Measurements from ENCODE around the gene SPN.
A peak's percentile ranks its signal among the peaks of the same experiment; 100 is the strongest.
"Not testable (repeated sequence)": the region's sequence is repeated elsewhere in the genome, so short reads cannot be mapped to it uniquely, and the experiment has no call there.

The SPN gene

DNA sequence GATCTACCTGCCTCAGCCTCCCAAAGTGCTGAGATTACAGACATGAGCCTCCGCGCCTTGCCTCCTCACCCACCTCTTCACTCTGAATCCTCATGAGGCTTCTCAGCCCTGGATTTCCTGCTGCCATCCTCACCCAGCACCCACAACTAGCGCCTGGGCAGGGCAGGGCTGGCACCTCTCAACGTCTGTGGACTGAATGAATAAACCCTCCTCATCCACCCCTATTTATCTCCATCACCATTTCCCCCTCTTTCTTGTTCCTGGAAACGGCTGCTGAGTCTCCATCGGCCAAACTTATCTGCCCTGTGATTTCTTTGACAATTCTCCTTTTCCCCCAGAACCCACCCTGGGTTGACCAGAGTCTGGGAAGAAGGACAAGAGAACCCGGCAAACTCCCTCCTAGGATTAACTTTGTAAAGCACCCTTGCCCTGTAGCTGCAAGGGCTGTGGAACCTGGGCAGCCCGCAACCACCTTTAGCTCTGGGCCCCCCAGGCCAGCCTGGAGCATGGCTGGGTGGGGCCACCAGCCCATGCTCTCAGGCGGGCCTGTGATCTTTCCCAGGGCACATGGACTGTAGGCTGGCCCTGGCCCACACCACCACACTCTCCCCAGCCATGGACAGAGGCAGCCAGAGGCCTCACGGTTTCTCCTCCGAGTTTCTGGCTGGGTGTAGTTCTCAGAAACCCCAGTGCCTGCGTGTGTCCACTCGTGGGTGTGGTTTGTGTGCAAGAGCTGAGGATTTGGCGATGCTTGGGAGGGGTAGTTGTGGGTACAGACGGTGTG lies 2.4 kb downstream of the SPN start:
- no peak for TF ChIP-seq POLR2A (IDR thresholded peaks at IDR 0.05; ENCODE audit: extremely low read depth, insufficient read length)
- TF ChIP-seq, protein P1, sequence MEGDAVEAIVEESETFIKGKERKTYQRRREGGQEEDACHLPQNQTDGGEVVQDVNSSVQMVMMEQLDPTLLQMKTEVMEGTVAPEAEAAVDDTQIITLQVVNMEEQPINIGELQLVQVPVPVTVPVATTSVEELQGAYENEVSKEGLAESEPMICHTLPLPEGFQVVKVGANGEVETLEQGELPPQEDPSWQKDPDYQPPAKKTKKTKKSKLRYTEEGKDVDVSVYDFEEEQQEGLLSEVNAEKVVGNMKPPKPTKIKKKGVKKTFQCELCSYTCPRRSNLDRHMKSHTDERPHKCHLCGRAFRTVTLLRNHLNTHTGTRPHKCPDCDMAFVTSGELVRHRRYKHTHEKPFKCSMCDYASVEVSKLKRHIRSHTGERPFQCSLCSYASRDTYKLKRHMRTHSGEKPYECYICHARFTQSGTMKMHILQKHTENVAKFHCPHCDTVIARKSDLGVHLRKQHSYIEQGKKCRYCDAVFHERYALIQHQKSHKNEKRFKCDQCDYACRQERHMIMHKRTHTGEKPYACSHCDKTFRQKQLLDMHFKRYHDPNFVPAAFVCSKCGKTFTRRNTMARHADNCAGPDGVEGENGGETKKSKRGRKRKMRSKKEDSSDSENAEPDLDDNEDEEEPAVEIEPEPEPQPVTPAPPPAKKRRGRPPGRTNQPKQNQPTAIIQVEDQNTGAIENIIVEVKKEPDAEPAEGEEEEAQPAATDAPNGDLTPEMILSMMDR (IDR thresholded peaks at IDR 0.05; ENCODE audit: low read depth, low read length) = no peak
- TF ChIP-seq MYC (IDR thresholded peaks at IDR 0.05; ENCODE audit: low read depth, low read length) = no peak; the same call in 1 of the 2 replicates
- TF ChIP-seq, protein P2, sequence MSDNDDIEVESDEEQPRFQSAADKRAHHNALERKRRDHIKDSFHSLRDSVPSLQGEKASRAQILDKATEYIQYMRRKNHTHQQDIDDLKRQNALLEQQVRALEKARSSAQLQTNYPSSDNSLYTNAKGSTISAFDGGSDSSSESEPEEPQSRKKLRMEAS (IDR thresholded peaks at IDR 0.05; ENCODE audit: low read depth, low read length) = no peak
- peak overlapping the region; percentile 96 for H3K4me3 ChIP-seq (ENCODE audit: low read depth, low read length)
- peak; percentile 63 for DNase-seq (ENCODE audit: low read depth)

DNA sequence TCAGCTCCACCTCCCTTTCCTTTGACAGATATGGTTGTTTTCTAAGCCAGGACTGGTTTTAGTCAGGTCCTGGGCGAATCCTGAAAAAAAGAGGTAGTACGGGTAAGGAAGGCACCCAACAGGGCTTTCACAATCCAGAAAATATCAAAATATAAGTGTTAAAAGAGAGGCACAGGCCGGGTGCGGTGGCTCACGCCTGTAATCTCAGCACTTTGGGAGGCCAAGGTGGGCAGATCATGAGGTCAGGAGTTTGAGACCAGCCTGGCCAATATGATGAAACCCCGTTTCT lies 4.2 kb downstream of the SPN start:
- DNase-seq (ENCODE audit: low read depth) = not testable (repeated sequence)
- peak overlapping the region; percentile 96 for H3K4me3 ChIP-seq (ENCODE audit: low read depth, low read length)

DNA sequence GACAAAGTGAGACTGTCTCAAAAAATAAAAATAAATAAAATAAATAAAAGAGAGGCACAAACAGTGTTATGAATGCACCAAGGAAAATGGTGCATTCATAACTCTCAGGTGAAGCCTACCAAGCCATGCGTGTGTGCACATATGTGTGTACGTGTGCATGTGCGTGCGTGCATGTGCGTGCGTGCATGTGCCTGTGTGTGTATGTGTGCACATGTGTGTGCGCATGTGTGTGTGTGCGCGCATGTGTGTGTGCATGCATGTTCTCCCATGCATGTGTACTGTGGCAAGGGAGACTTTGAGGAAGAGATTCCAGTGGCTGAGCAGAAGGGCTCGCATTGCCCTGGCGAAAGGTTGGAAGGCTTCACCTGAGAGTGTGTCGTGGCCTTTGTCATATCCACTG lies 4.7 kb downstream of the SPN start:
- H3K4me3 ChIP-seq (ENCODE audit: low read depth, low read length) = peak overlapping the region; percentile 96
- no peak for DNase-seq (ENCODE audit: low read depth)
- TF ChIP-seq POLR2A (IDR thresholded peaks at IDR 0.05; ENCODE audit: extremely low read depth, insufficient read length) (no peak), MYC (IDR thresholded peaks at IDR 0.05; ENCODE audit: low read depth, low read length) (no peak)
- TF ChIP-seq, protein P2 (IDR thresholded peaks at IDR 0.05; ENCODE audit: low read depth, low read length) = 0 out of 2 replicates have a peak, but pooled peaks have one; percentile 25
- TF ChIP-seq, protein P1 (IDR thresholded peaks at IDR 0.05; ENCODE audit: low read depth, low read length) = no peak

DNA sequence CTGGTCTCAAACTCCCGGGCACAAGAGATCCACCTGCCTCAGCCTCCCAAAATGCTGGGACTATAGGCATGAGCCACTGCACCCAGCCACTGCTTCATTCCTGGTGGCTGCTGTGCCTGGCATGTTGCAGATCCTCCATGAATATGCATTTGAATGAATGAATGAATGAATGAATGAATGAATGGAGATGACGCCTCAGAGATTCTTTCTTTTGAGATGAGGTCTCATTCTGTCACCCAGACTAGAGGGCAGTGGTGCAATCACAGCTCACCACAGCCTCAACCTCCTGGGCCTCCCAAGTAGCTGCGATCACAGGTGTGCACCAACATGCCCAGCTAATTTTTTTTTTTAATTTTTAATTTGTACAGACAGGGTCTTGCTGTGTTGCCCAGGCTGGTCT lies 5.2 kb downstream of the SPN start:
- TF ChIP-seq POLR2A (IDR thresholded peaks at IDR 0.05; ENCODE audit: extremely low read depth, insufficient read length) (no peak), MYC (IDR thresholded peaks at IDR 0.05; ENCODE audit: low read depth, low read length) (no peak)
- TF ChIP-seq, protein P2 (IDR thresholded peaks at IDR 0.05; ENCODE audit: low read depth, low read length) = no peak
- TF ChIP-seq, protein P1 (IDR thresholded peaks at IDR 0.05; ENCODE audit: low read depth, low read length) = no peak
- no peak for DNase-seq (ENCODE audit: low read depth)
- H3K4me3 ChIP-seq (ENCODE audit: low read depth, low read length) = no peak overlapping the region

DNA sequence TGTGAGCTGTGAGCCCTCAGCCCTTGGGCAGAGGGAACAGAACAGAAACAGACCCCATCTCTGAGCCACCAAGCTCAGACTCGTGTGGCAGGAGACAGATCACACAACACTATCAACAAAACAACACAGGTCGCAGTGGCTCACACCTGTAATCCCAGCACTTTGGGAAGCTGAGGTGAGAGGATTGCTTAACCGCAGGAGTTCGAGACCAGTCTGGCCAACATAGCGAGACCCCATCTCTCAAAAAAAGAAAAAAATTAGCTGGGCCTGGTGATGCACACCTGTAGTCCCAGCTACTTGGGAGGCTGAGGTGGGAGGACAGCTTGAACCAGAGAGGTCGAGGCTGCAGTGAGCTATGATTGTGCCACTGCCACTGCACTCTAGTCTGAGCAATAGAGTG lies 10.5 kb downstream of the SPN start:
- no peak for DNase-seq (ENCODE audit: low read depth)
- H3K4me3 ChIP-seq (ENCODE audit: low read depth, low read length) = no peak overlapping the region
- TF ChIP-seq, protein P1 (IDR thresholded peaks at IDR 0.05; ENCODE audit: low read depth, low read length) = no peak
- no peak for TF ChIP-seq MYC (IDR thresholded peaks at IDR 0.05; ENCODE audit: low read depth, low read length)
- TF ChIP-seq, protein P2 (IDR thresholded peaks at IDR 0.05; ENCODE audit: low read depth, low read length) = no peak
- no peak for TF ChIP-seq POLR2A (IDR thresholded peaks at IDR 0.05; ENCODE audit: extremely low read depth, insufficient read length)

DNA sequence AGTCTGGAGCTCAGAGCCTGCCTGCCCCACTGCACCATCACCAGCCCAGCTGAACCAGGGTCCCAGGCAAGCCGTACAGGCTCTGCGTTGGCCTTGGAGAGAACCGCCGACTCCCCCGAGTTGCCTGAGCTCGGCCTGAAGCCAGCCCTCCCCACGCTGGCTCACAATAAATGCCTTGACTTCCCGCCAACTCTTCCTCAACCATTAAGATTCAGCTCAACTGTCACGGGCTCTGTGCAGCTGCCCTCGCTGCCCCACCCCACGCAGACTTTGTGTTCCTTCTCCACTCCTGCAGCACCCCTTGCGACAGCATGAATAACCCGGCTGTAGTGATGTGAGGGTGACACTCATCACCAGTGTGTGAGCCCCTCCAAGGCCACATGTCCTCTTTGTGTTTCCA lies 11.1 kb downstream of the SPN start:
- no peak overlapping the region for H3K4me3 ChIP-seq (ENCODE audit: low read depth, low read length)
- no peak for TF ChIP-seq MYC (IDR thresholded peaks at IDR 0.05; ENCODE audit: low read depth, low read length)
- TF ChIP-seq, protein P2 (IDR thresholded peaks at IDR 0.05; ENCODE audit: low read depth, low read length) = peak; percentile 60
- DNase-seq (ENCODE audit: low read depth) = peak; percentile 78

Data from NB4 (cell line).